Bronchial epithelial cell (primary cell): ENCODE data around the gene LSMEM2. TPM values are rescaled to one million over a fixed set of nuclear protein-coding genes. Genes with fewer than 3 reads are reported as not detected.

Source experiments
- DNase-seq: peaks from one replicate; pipeline ENCODE4 v3.0.0-alpha.2; 2010; ENCODE audit warnings: low read depth
- FAIRE-seq: peaks from 2 replicates; lab custom pipeline; 2011; peaks lifted over from hg19 to GRCh38; lab: Jason Lieb, UNC
- H3K27me3 ChIP-seq: 2 replicates; pipeline ENCODE4 v1.5.1; 2011; ENCODE audit warnings: low read length; ENCODE audit not compliant: control insufficient read depth, insufficient read depth
- H3K36me3 ChIP-seq: 2 replicates; pipeline ENCODE4 v1.5.1; 2011; ENCODE audit warnings: low read length; ENCODE audit not compliant: control insufficient read depth, insufficient read depth
- H3K4me3 ChIP-seq: 2 replicates; pipeline ENCODE4 v1.5.1; 2011; ENCODE audit warnings: mild to moderate bottlenecking, low read depth, low read length, control low read depth
- total RNA-seq: library from RNA; depleted of rRNA; stranded (reverse); fragments of >200 nt; gene quantifications from 2 replicates; pipeline ENCODE4 v1.2.1, GENCODE V29; 2014
- TF ChIP-seq, protein P1 (sequence below): IDR thresholded peaks from 2 replicates; pipeline ENCODE4 v1.5.1; 2011; ENCODE audit warnings: mild to moderate bottlenecking, moderate library complexity, low read length, control low read depth, inconsistent platforms; ENCODE audit not compliant: insufficient read depth, severe bottlenecking

LSMEM2 gene
- total RNA-seq, 1 donor from 2014 or later = not detected

DNA sequence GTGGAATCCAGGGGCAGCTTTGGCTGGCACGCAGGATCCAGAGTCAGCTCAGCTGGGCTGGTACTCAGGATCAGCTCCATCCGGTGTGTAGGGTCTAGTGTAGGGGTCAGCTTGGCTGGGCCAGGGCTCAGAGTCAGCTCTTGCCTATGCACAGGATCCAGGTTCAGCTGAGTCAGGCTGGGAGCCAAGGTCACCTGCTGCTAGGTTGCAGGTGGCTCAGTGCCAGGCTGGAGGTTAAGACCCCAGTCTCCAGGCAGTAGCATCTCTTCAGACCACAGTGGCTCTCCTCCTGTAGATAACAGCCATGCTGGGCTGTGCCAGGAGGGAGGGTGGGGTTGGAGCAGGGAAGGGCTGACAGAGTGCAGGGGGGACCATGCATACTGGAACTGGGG lies 18.5 kb downstream of the LSMEM2 start:
- FAIRE-seq (no peak), DNase-seq (no peak)

DNA sequence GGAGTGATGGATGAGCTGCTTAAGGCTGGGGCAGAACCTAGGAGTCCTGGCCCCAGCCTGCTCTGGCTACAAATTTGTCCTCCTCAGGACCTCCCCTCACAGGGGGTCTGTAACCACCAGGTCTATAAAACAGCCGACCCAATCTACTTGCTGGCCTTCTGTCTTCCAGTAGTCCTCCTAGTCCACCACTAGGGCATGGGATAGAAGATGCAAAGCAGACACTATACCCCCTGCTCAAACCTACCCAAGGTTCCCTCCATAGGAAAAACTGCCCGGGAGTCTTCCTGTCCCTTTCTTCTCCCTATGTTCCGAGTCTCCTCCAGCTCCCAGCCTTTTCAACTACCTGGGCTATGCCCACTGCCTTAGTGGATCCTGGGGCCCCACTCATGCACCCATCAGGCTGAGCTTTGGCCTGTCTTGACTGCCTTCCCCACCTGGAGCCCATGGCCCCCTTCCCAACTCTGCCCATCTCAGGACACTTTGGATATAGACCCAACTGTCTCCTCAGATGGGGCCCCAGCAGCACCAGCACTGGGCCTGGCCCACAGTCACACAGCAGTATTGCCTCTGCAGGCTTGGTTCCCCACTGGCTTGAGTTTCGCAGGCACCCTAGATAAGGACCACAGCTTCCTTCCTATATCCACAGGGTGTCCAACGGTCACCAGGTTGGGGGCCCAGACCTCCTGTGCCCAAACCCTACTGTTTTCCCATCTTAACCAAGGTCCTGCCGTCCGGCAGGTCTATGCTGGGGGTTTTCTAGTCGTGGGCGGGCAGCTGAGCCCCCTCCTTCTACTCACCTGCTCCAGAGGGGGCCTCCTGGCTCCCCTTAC lies 19.2 kb downstream of the LSMEM2 start:
- Histone ChIP-seq H3K27me3 (no peaks in the 10 kb centered on the region), H3K4me3 (peak overlapping the region; percentile 76), H3K36me3 (peaks cover 1% of the 10 kb centered on the region)
- DNase-seq = no peak
- FAIRE-seq = no peak
- TF ChIP-seq, protein P1, sequence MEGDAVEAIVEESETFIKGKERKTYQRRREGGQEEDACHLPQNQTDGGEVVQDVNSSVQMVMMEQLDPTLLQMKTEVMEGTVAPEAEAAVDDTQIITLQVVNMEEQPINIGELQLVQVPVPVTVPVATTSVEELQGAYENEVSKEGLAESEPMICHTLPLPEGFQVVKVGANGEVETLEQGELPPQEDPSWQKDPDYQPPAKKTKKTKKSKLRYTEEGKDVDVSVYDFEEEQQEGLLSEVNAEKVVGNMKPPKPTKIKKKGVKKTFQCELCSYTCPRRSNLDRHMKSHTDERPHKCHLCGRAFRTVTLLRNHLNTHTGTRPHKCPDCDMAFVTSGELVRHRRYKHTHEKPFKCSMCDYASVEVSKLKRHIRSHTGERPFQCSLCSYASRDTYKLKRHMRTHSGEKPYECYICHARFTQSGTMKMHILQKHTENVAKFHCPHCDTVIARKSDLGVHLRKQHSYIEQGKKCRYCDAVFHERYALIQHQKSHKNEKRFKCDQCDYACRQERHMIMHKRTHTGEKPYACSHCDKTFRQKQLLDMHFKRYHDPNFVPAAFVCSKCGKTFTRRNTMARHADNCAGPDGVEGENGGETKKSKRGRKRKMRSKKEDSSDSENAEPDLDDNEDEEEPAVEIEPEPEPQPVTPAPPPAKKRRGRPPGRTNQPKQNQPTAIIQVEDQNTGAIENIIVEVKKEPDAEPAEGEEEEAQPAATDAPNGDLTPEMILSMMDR = peak; percentile 29

More for the DNA sequence above, 18.5 kb downstream of the LSMEM2 start:
- peaks cover 1% of the 10 kb centered on the region for H3K36me3 ChIP-seq
- no peak overlapping the region for H3K4me3 ChIP-seq
- TF ChIP-seq, protein P1 = no peak
- no peaks in the 10 kb centered on the region for H3K27me3 ChIP-seq

DNA sequence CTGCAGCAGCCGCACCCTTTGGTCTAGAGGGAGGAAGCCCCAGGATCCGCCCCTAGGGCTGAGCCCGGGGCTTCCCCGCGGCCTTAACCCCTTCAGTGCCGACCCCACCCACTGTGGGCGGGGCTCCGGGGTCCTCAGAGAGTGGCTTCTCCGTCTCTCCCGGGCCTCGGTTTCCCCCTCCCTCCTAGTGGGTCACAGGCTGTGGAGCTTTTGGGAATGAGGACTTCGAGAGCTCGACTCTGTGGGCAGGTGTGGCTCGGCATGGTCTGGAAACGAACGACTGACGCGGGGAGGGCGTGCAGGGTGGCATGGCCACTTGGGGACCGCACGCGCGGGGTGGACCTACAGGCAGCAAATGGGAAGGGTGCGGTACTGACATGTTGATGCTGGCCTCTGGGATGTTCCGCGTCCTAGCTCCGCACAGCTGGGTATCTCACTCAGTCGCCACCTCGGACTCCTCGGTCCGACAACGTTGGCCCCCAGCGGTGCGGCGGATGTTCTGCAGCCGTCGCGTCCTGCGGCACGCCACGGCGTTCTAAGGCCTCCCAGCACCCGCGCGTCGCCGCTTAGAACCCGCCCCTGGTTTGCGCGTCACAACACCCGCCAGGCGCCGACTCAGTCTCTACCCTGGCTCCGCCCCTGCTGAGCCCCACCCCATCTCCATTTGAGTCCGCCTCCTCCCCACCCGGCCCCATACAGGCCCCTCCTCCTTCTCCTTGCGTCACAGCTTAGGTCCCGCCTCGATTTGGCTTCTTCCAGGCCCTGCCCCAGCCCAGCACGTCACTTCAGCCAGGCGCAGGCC lies 20.1 kb downstream of the LSMEM2 start, which contains the start of the genes HYAL3 and NAA80:
HYAL3 (minus strand) TSS at position 570 of the 802 bp plus-strand sequence. CDS start 3,803 bp downstream, outside the sequence.
NAA80 (minus strand) TSS at position 570 of the 802 bp plus-strand sequence. CDS start 1,942 bp downstream, outside the sequence.
- FAIRE-seq = no peak
- Histone ChIP-seq H3K4me3 (peak within 1 kb of the TSS; percentile 76), H3K36me3 (peaks cover 1% of the 10 kb centered on the region), H3K27me3 (no peaks in the 10 kb centered on the region)
- DNase-seq = peak; percentile 98
- TF ChIP-seq, protein P1 = peak; percentile 45

DNA sequence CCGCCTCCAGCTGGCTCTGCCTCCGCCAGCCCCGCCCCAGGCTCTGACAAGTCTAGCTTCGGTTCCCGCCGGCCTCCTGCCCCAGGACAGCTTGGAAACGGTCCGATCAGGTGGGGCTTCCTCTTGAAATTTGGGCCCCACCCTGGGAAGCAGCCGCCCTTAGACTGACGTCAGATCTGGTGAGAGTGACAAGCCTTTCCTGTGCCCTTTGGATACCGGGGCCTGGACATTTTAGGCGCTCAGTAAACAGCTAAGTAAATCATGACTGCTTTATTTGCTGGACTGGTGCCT lies 20.7 kb downstream of the LSMEM2 start:
- peak overlapping the region; percentile 7 for H3K4me3 ChIP-seq
- peak; percentile 58 for FAIRE-seq
- H3K27me3 ChIP-seq = no peaks in the 10 kb centered on the region
- DNase-seq = no peak
- peaks cover 1% of the 10 kb centered on the region for H3K36me3 ChIP-seq
- TF ChIP-seq, protein P1 = no peak

DNA sequence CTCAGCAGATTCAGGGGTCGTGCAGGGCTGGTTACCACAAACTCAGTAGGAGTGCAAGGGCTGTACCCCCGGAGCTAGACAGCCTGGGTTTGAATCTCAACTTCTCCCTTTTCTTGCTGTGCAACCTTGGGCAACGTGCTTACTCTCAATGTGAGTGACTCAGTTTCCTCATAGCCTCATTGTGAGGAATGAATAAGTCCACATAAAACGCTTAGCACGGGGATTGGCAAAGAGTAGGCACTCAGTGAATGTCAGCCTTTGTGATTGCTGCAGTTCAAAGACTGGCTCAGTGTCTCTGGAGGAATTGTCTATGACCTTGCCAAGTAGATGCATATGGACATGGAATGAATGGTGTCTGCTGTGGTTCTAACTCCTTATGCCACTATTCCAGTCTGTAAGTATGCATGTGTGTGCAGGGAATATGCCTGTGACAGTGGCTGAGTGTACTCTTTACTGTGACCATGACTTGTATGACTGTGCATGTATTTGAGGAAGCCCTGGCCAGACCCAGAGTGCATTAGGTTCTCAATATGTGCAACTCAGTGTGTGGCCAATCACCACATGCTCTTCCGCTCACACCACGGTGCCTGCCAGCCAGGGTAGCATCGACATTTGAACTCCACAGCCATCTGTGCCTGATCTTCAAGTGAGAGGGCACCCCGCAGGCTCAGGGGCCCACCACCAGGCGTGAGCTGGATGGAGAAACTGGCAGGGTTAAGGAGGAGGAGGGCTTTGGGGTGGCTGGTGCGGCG lies 21.2 kb downstream of the LSMEM2 start:
- Histone ChIP-seq H3K36me3 (peaks cover 1% of the 10 kb centered on the region), H3K4me3 (peak overlapping the region; percentile 7), H3K27me3 (no peaks in the 10 kb centered on the region)
- FAIRE-seq = peak; percentile 93
- TF ChIP-seq, protein P1 = no peak
- DNase-seq = peak; percentile 95
